Activated CD8-positive, alpha-beta memory T cell treated with anti-CD3 and anti-CD28 coated beads, Interleukin-2, amount 50 U/mL, for 1 hour (primary cell): ENCODE results near the gene RMI2.

ENCODE experiments used
- DNase-seq: peaks from one replicate; pipeline ENCODE4 v3.0.0-alpha.2; 2020; ENCODE audit errors: extremely low read depth

Gene RMI2

GRCh38 chr16:11309895-11310633 lies 35.2 kb upstream of the RMI2 start:
- DNase-seq, result no peak

- no peak for DNase-seq
Measured at GRCh38 chr16:11310634-11310977, 34.7 kb upstream of the RMI2 start.

- DNase-seq, result no peak
Measured at GRCh38 chr16:11310997-11311561, 34.2 kb upstream of the RMI2 start.

- no peak for DNase-seq
Measured at GRCh38 chr16:11312718-11313492, 32.4 kb upstream of the RMI2 start.

GRCh38 chr16:11313493-11314308 lies 31.6 kb upstream of the RMI2 start:
- no peak for DNase-seq

- DNase-seq, result no peak
Measured at GRCh38 chr16:11314309-11314894, 30.9 kb upstream of the RMI2 start.

GRCh38 chr16:11315510-11315909 lies 29.7 kb upstream of the RMI2 start:
- DNase-seq, result no peak

- no peak for DNase-seq
Measured at GRCh38 chr16:11316331-11317015, 28.8 kb upstream of the RMI2 start.

- DNase-seq, result no peak
Measured at GRCh38 chr16:11318817-11319216, 26.4 kb upstream of the RMI2 start.

- DNase-seq, result no peak
Measured at GRCh38 chr16:11319529-11320146, 25.6 kb upstream of the RMI2 start.

GRCh38 chr16:11320170-11320569 lies 25.1 kb upstream of the RMI2 start:
- DNase-seq, result no peak

- no peak for DNase-seq
Measured at GRCh38 chr16:11321662-11322061, 23.6 kb upstream of the RMI2 start.

- no peak for DNase-seq
Measured at GRCh38 chr16:11322823-11323222, 22.4 kb upstream of the RMI2 start.

- no peak for DNase-seq
Measured at GRCh38 chr16:11323551-11324336, 21.5 kb upstream of the RMI2 start.

- no peak for DNase-seq
Measured at GRCh38 chr16:11325404-11326083, 19.7 kb upstream of the RMI2 start.

GRCh38 chr16:11326084-11326736 lies 19.0 kb upstream of the RMI2 start:
- DNase-seq, result no peak

GRCh38 chr16:11326737-11327276 lies 18.5 kb upstream of the RMI2 start:
- DNase-seq, result no peak
